Neutrophil (primary cell): ENCODE data around the gene TBCEL.

Experiments used
- H3K27ac ChIP-seq: fragments of 200-600 bp; sonication (generic); 2 replicates; pipeline ENCODE4 v1.5.1; 2016; ENCODE audit warnings: mild to moderate bottlenecking, moderate library complexity
- H3K27me3 ChIP-seq: fragments of 200-600 bp; sonication (generic); 2 replicates; pipeline ENCODE4 v1.6.0; 2016; ENCODE audit warnings: mild to moderate bottlenecking
- H3K36me3 ChIP-seq: fragments of 200-600 bp; sonication (generic); 2 replicates; pipeline ENCODE4 v1.5.1; 2017
- H3K4me1 ChIP-seq, 2 experiments: fragments of 200-600 bp in 1 of 2; sonication (generic) in 1 of 2; 1 replicate in 1 of 2; 2 replicates in 1 of 2; pipeline versions ENCODE4 v1.5.1 to v1.6.1; 2013 to 2016; ENCODE audit warnings: low read depth in 1 of 2, low read length in 1 of 2, mild to moderate bottlenecking in 1 of 2, moderate library complexity in 1 of 2; ENCODE audit not compliant: control insufficient read depth in 1 of 2, insufficient read depth in 1 of 2
- H3K4me3 ChIP-seq, 2 experiments: fragments of 200-600 bp in 1 of 2; sonication (generic) in 1 of 2; 1 replicate in 1 of 2; 2 replicates in 1 of 2; pipeline ENCODE4 v1.5.1; 2013 to 2016; ENCODE audit warnings: low read depth in 1 of 2, low read length in 1 of 2, mild to moderate bottlenecking in 1 of 2, moderate library complexity in 1 of 2
- H3K9me3 ChIP-seq: fragments of 200-600 bp; sonication (generic); 2 replicates; pipeline ENCODE4 v1.5.1; 2016
- CTCF ChIP-seq: fragments of 200-600 bp; sonication (generic); IDR thresholded peaks from 2 replicates; pipeline ENCODE4 v1.5.1; 2016; ENCODE audit warnings: antibody characterized with exemption

The TBCEL gene

GRCh38 chr11:121090145-121090721 is 66.3 kb downstream of the TBCEL start:
- Histone ChIP-seq H3K4me3 (no peak overlapping the region), H3K9me3 (no peaks in the 10 kb centered on the region), H3K36me3 (no peaks in the 10 kb centered on the region), H3K27me3 (no peaks in the 10 kb centered on the region), H3K4me1 (peaks cover 0 to 5% of the 10 kb centered on the region in 2 experiments), H3K27ac (no peak overlapping the region)
- TF ChIP-seq CTCF: no peak

GRCh38 chr11:121091492-121092152 is 67.7 kb downstream of the TBCEL start:
- H3K4me1 ChIP-seq: peaks cover 0 to 5% of the 10 kb centered on the region in 2 experiments
- no peak overlapping the region for H3K4me3 ChIP-seq
- no peaks in the 10 kb centered on the region for H3K9me3 ChIP-seq
- no peaks in the 10 kb centered on the region for H3K27me3 ChIP-seq
- H3K36me3 ChIP-seq: no peaks in the 10 kb centered on the region
- TF ChIP-seq CTCF: no peak
- H3K27ac ChIP-seq: no peak overlapping the region

- Histone ChIP-seq H3K36me3 (no peaks in the 10 kb centered on the region), H3K4me3 (no peak overlapping the region), H3K4me1 (peaks cover 0 to 5% of the 10 kb centered on the region in 2 experiments), H3K9me3 (no peaks in the 10 kb centered on the region), H3K27ac (no peak overlapping the region), H3K27me3 (no peaks in the 10 kb centered on the region)
- TF ChIP-seq CTCF: no peak
These were observed 71.7 kb downstream of the TBCEL start for GRCh38 chr11:121095561-121095960.

GRCh38 chr11:121099364-121099763 is 75.5 kb downstream of the TBCEL start:
- Histone ChIP-seq H3K27me3 (no peaks in the 10 kb centered on the region), H3K4me3 (no peak overlapping the region), H3K36me3 (no peaks in the 10 kb centered on the region), H3K4me1 (no peaks in the 10 kb centered on the region), H3K27ac (no peak overlapping the region), H3K9me3 (no peaks in the 10 kb centered on the region)
- TF ChIP-seq CTCF: no peak

GRCh38 chr11:121099885-121100284 is 76.0 kb downstream of the TBCEL start:
- Histone ChIP-seq H3K9me3 (no peaks in the 10 kb centered on the region), H3K27me3 (no peaks in the 10 kb centered on the region), H3K27ac (no peak overlapping the region), H3K4me1 (no peaks in the 10 kb centered on the region), H3K36me3 (no peaks in the 10 kb centered on the region), H3K4me3 (no peak overlapping the region)
- no peak for TF ChIP-seq CTCF
